NCI-H2029 (cell line): ENCODE measurements around the gene MIOX.
A peak's percentile ranks its signal among the peaks of the same experiment; 100 is the strongest.

Experiments
- DNase-seq: peaks from one replicate; lab custom pipeline; 2025; lab: John Stamatoyannopoulos, UW

Gene MIOX

GRCh38 chr22:50490531-50491308 is 4.1 kb downstream of the MIOX start:
- no peak for DNase-seq

DNA sequence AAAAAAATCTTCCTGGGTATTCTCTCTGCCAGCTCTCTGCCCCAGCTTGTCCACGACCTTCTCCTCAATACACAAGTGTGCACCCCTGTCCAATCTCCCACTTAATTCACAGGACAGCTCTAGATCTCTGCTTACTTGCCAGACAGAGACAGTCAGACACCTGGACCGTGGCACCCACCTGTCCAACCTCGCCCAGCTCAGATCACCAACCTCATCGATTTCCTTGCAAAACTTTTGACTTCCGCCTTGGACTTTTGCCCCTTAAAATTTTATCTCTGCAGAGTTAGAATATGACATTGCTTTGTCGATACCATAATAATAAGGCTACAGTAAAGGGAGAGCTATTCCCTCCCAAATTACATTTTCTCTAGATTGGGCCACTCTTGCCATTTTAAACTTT is 10.4 kb downstream of the MIOX start:
- no peak for DNase-seq

DNA sequence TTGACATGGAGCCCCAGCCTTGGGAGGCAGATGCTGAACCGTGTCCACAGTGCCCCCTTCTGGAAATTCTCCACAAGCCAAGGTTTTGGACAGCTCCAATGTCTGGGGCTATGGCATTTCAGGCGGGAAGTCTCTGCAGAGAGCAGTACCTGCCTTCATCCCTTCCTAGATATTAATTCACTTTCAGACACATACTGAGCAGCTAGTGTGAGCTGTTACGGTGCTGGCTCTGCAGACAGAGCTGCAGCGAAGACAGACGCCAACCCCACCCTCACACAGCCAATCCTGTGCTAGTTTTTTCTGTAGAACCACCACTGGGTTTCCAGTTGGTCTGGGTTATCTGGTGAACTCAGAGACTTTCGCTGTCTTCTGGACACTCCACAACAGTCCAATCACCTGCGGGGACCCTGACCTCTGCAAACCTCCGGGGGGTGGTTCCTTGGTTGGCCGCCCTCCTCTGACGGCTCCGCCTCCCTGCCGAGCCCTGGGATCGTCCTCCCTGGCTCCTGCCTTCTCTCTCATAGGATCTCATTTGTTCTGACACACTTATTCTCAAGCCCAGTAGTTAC is 11.7 kb downstream of the MIOX start:
- no peak for DNase-seq

DNA sequence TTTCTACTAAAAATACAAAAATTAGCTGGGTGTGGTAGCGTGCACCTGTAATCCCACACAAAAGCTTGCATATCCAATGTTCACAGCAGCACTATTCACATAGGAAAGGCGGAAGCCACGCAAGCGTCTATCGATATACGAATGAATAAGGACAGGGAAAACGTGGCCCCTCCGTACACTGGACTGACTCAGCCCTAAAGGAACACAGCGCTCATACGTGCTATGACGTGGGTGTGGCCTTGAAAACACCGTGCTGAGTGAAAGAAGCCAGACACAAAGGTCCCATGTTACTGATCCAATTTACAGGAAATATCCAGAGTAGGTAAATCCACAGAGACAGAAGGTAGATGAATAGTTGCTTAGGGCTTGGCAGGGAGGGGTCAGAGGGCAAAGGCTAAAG is 13.8 kb downstream of the MIOX start:
- DNase-seq = no peak

- DNase-seq = no peak
These were observed 15.4 kb downstream of the MIOX start for GRCh38 chr22:50502096-50502495.

- DNase-seq = no peak
These were observed 16.2 kb downstream of the MIOX start for GRCh38 chr22:50502628-50503474.

- no peak for DNase-seq
These were observed 17.0 kb downstream of the MIOX start for GRCh38 chr22:50503475-50504145.

GRCh38 chr22:50504369-50505211 is 17.9 kb downstream of the MIOX start:
- no peak for DNase-seq

GRCh38 chr22:50505276-50505775 is 18.7 kb downstream of the MIOX start:
- no peak for DNase-seq

- no peak for DNase-seq
These were observed 19.3 kb downstream of the MIOX start for GRCh38 chr22:50505776-50506610.

DNA sequence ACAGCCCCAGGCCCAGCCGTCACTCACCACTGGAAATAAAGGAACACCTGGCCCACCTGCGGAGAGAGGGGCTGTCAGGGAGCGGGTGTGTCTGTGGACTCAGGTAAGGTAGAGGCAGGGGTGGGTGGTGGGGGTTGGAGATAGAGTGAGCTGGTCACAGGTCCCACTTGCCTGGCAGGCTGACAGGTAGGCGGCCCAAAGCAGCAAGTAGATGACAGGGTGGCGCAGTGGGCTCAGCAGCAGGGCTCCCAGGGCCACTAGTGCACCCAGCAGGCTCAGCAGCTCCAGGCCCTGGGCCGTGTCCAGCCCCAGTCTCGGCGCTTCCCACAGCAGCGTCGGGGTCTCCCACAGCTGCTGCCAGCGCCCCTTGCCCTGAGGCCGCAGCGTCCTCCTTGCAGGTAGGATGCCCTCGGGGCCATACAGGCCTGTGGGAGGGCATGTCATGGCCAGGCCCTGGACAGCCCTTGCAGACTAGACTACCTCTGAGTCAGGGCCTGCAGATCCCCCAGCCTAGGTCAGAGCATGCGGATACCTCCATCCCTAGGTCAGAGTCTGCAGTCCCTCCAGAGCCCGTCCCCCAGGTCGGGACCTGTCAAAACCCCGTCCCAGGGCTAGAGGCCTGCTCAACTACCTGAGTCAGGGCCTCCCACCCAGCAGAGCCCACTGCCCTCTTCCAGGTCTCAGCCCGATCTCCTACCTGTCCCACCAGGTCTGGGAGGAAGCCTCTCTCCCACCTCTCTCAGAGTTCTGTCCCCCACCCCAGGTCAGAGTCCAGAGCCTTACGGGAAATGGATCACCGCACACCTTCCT is 20.2 kb downstream of the MIOX start:
- DNase-seq = no peak

GRCh38 chr22:50507421-50507990 is 20.8 kb downstream of the MIOX start, which contains the start of gene LMF2:
TSS of gene LMF2 (minus strand) at chr22:50507702. CDS start at chr22:50507675, 27 bp downstream.
- DNase-seq = no peak

DNA sequence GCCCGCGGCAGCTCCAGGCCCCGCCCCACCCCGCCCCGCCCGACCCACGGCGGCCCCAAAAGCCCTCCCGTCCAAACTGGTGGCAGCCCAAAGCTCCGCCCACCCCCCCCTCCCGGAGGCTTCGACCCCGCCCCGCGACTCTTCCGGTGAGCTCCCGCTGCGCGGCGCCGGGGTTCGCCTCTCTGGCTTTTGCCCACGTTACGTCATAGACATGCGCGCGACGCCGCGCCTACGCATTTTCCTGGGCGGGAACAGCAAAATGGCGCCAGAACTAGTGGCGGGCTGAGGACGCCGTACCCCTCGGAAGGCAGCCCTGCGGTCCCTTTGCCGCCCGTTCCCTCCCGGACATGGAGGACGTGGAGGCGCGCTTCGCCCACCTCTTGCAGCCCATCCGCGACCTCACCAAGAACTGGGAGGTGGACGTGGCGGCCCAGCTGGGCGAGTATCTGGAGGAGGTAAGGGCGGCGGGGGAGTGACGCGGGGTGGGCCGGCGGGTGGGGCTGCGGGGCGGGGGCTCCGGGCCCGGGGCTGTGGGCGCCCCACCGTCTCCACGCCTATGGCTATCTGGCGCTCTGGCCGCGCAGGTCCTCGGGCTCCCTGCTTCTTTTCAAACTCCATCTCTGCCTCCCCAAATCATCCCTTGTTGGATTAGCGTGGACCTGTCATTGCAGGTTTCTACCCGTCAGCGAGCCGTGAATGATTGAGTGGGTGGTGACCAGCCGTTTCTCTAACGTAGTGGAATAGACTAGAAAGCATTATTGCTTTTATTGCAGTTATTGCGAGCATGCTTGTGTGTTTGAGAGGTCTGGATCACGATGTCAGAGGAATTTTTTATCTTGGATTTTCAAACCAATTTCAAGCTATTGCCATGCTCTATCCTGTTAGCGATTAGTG is 21.6 kb downstream of the MIOX start, which contains the start of gene NCAPH2:
NCAPH2 (plus strand) TSS at position 234 of the 894 bp plus-strand sequence; CDS start at position 348, 114 bp downstream.
- peak; percentile 85 for DNase-seq

DNA sequence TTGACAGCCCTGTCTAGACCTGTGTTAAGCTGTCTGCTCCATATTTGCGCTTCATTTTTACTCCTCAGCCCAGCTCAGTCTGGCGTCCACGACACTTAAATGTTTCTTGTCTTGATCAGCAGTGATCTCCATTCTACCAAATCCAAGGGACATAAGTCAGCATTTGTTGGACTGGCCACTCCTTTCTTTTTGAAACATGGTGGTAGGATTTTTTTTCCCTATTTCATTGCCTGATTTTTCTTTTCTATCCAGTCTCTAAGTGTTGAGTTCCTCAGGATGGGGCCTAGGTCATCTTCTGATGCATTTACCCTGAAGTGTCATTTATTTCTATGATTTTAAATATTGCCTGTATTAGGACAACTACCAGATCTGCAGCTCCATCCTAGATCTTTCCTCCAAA is 22.2 kb downstream of the MIOX start:
- no peak for DNase-seq

DNA sequence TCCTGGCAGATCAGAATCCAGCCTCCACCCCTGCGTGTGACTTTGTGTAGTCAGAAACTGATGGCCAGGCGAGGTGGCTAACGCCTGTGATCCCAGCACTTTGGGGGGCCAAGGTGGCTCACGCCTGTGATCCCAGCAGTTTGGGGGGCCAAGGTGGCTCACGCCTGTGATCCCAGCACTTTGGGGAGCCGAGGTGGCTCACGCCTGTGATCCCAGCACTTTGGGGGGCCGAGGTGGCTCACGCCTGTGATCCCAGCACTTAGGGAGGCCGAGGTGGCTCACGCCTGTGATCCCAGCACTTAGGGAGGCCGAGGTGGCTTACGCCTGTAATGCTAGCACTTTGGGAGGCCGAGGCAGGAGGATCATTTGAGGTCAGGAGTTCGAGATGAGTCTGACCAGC is 26.5 kb downstream of the MIOX start:
- no peak for DNase-seq

GRCh38 chr22:50516068-50516467 is 29.4 kb downstream of the MIOX start:
- DNase-seq = no peak

DNA sequence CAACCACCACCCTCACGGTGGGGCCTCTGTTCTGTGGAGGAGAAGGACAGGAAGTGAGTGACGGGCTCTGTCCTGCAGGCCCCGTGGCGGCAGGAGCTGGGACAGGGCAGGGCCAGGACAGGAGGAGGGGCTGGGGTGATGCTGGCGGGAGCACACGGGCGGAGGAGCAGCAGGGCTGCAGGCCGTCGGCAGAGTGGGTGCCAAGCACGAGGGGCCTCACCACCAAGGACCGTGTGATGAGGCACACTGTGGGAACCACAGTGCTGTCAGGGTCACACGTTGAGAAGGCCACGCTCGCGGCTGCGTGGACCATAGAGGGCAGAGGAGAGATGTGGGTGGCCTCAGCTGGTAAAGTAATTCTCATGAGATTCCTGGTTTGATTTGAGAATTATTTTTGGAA is 30.2 kb downstream of the MIOX start:
- DNase-seq = no peak
